NCI-H2107 treated with DMSO at 0.1 percent for 48 hours (cell line): ENCODE data around the gene ISLR2.
A peak's percentile ranks its signal among the peaks of the same experiment; 100 is the strongest.

ENCODE experiments used
- DNase-seq: peaks from one replicate; lab custom pipeline; 2025; ENCODE audit not compliant: unreplicated experiment; lab: John Stamatoyannopoulos, UW

The ISLR2 gene

DNA sequence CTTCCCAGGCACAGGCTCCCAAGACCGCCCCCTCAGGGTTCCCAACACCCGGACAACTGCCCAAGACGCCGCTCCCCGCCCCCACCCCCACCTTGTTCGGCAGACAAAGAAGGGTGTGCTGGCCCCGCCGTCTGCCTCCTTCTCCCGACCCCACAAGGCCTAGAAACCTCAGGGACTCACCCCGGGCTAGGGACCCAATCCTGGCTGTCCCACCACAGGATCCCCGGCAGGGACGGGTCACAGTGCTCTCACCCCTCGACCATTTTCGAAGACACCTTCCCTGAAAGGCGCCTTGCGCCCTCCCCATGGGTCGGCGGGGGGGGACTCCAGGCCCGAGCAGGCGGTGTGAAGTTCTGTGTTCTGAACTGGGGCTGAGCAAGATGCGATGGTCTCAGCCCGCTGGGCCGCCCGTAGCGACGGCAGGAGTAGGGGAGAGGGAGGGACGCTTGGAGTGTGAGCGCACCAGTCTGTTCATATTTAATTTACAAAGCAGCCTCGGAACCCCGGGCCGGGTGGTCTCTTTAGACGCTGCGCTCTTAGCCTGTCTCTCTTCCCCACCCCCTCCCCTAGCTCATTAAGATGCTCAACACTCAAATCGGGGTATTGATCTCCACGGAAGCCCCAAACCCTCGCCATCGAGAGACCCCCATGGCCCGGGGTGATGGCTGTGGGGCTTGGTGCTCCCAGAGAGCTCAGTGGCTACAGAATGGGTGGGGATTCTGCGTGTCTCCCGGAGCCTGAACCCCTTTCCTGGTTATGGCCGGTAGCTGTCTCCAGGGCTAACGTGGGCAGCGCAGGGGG, 1.4 kb upstream of the ISLR2 start:
- peak; percentile 30 for DNase-seq

DNA sequence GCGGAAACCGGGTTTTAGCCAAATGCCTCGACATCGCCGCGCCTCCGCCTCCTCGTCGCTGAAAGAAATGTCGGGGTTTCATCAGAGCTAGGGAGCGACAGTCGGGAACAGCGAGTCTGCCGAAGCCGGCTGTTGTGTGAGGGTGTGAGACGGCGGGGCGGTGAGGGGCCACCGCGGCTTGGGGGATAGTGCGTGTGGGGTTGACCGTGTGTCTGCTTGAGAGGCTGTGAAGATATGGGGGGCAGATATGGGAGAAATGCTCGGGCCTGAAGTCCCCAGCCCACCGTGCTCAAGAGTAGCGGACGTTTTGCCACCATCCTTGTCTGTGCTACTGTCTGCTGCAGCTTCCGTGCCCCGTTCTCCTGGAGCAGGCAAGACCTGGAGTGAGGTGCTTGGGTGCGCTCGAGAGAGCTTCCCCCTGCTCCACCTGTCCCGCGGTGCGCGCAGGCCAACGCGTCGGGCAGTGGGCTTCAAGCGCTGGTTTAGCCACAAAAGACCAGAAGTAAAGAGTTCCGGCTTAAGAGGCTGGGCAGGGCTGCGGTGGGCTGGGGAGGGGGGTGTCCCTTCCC, 716 bp upstream of the ISLR2 start:
- DNase-seq: peak; percentile 41

DNA sequence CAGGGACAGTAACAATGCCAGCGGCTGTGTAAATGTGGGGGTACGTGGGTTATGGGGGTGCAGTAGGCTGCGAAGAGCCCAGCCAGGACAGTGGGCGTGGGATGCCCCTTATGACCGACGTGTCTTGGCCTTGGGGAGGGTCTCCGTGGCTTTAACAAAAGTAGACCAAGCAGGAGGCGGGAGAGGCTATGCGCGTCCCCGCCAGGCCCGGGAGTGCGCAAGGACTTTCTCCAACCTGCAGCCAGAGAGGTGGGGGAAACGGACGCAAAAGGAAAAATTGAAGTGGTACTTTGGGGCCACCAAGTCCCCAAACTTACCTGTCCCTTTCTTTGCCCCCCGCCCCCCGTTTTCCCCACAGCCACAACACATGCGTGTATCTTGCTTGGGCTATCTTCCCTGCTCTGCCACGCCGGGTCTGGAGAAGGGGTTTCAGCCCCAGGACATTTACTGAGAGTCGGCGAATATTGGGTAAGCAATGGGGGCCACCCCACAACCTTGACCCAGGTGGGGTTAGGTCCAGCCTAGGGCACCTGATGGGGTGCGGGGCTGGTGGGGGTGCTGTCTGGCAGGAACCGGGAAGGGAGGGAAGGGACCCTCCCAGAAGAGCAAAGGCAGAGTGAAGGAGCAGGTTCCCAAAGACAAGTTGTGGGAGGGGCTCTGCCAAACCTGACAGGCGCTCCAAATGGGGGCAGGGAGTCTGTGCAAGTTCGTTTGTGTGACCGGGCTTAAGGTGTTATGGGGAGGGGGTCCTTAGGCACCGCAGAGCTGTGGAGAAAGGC, 652 bp downstream of the ISLR2 start:
- DNase-seq: no peak

DNA sequence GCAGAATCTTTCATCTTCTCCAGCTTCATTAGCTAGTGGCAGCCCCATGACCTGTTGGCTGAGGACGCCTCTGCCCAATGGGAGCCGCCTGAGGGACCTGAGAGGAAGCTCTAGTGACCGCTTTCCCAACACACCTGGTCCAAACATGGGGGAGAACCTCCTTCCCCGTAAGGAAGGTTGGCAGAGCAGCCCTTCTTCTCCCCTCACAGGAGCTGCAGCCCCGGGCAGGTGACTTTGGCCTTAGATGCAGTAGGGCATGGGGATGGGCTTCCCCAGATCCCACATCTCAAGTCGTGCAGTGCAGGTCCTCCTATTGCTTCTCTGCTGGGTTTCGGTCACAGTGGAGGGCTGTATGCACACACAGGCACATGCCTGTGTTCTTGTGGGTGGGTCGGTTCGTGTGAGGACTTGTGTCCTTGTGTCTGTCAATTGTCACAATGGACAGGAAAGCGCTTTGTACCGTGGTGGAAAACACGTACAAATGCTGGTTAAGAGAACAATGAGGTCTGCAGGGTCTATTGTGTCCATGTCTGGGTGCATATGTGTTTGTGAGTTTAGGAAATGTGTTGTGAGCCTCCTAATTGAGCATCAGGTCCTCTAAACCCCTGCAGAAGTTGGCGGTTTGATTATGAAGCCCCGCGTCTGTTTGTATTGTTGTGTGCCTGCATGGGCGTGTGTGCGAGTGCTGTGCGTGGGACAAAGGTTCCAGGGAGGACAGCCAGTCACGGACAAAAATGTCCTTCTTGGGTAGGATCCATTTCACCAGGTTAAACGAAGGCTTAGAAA, 1.4 kb downstream of the ISLR2 start:
- no peak for DNase-seq

DNA sequence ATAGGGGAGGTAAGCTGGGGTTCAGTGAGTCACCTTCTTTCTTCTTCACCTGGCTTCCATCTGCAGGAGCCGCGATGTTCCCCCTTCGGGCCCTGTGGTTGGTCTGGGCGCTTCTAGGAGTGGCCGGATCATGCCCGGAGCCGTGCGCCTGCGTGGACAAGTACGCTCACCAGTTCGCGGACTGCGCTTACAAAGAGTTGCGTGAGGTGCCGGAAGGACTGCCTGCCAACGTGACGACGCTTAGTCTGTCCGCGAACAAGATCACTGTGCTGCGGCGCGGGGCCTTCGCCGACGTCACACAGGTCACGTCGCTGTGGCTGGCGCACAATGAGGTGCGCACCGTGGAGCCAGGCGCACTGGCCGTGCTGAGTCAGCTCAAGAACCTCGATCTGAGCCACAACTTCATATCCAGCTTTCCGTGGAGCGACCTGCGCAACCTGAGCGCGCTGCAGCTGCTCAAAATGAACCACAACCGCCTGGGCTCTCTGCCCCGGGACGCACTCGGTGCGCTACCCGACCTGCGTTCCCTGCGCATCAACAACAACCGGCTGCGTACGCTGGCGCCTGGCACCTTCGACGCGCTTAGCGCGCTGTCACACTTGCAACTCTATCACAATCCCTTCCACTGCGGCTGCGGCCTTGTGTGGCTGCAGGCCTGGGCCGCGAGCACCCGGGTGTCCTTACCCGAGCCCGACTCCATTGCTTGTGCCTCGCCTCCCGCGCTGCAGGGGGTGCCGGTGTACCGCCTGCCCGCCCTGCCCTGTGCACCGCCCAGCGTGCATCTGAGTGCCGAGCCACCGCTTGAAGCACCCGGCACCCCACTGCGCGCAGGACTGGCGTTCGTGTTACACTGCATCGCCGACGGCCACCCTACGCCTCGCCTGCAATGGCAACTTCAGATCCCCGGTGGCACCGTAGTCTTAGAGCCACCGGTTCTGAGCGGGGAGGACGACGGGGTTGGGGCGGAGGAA, 2.6 kb downstream of the ISLR2 start:
- DNase-seq: no peak

DNA sequence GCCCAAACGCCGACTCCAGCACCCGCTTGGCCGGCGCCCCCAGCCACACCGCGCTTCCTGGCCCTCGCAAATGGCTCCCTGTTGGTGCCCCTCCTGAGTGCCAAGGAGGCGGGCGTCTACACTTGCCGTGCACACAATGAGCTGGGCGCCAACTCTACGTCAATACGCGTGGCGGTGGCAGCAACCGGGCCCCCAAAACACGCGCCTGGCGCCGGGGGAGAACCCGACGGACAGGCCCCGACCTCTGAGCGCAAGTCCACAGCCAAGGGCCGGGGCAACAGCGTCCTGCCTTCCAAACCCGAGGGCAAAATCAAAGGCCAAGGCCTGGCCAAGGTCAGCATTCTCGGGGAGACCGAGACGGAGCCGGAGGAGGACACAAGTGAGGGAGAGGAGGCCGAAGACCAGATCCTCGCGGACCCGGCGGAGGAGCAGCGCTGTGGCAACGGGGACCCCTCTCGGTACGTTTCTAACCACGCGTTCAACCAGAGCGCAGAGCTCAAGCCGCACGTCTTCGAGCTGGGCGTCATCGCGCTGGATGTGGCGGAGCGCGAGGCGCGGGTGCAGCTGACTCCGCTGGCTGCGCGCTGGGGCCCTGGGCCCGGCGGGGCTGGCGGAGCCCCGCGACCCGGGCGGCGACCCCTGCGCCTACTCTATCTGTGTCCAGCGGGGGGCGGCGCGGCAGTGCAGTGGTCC, 3.5 kb downstream of the ISLR2 start:
- DNase-seq: no peak

DNA sequence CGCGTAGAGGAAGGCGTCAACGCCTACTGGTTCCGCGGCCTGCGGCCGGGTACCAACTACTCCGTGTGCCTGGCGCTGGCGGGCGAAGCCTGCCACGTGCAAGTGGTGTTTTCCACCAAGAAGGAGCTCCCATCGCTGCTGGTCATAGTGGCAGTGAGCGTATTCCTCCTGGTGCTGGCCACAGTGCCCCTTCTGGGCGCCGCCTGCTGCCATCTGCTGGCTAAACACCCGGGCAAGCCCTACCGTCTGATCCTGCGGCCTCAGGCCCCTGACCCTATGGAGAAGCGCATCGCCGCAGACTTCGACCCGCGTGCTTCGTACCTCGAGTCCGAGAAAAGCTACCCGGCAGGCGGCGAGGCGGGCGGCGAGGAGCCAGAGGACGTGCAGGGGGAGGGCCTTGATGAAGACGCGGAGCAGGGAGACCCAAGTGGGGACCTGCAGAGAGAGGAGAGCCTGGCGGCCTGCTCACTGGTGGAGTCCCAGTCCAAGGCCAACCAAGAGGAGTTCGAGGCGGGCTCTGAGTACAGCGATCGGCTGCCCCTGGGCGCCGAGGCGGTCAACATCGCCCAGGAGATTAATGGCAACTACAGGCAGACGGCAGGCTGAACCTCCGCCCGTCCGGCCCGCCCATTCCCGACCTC, 4.1 kb downstream of the ISLR2 start:
- no peak for DNase-seq

DNA sequence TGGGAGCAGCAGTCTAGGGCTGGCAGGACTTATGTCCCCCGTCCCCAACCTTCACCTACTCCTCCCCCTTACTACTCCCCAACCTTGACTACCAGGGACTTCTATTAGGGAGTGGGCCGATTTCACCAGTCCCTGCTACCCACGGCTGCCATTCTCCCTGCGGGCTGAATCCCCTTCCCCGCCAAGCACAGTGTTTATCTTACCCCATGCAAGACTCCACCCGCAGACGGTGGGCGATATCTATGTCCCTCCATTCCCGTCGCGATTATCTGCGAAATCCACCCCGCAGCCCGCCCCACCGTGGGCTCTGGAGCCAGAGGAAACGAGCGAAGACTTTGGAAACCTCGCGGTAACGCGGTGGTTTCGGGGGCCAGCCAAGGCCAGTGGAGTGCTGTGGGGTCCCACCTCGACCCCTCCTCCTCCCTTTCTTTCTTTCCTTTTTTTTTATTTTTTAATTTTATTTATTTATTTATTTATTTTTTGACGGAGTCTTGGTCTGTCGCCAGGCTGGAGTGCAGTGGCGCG, 4.7 kb downstream of the ISLR2 start:
- DNase-seq: no peak

DNA sequence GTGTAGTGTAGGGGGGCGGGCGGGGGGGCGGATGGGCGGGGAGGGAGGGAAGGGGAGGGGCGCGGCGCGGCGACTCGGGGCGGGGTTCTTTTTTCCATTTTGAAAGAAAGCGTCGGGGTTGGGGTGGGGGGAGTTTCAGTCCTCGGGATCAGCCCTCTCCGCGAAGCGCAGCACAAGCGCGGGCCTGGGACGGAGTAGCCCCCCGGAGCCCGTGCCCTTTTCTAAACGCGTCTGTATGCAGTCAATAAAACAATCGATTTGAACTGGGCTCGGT, 6.1 kb downstream of the ISLR2 start:
- DNase-seq: no peak

DNA sequence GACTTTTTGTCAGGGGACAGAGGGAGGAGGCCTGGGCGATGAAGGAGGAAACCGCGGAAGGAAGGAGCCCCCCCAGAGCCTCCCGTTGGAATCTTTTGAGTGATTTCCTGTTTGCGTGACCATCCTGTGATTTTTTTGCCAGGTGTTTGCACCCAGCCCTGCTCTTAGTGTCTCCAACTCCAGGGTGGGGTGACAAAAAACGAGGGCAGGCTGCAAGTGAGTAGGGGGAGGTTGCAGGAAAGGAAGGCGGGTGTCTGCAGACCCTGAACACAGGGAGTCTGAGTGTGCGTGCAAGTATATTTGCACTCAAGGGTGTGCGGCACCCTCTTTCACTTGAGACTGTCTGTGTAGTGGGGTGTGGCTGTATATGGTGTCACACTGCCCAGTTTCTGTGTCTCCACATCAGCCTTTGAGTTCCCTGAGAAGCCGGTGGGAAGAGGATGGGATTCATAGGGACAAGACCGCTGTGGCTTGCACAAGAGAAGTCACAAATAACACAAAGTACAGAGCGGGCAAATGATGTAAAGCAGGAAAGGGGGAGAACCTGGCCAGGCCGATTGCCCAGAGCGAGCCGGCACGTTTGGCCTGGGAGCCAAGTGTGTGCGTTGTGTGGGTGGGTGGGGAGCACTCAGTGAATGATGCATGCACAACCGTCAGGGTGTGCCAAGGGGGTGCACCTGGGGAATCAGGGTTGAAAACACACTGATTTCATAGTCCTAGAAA, 6.6 kb downstream of the ISLR2 start:
- no peak for DNase-seq

DNA sequence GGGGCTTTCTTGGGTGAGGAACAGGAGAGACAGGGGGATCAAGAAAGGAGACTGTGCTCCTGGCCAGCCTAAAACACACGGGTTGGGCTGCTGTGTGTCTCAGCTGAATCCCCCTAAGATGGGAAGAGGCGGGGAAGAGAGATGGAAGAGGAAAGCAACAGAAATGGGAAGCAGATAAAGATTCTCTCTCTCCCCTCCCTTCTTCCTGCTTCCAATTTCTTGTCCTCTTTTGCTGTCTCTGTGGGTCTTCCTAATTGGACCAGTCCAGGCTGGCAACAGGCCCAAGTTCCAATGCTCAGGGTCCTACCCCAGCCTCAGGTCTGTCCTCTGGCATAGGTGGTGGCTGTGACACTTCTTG, 7.1 kb downstream of the ISLR2 start:
- no peak for DNase-seq

DNA sequence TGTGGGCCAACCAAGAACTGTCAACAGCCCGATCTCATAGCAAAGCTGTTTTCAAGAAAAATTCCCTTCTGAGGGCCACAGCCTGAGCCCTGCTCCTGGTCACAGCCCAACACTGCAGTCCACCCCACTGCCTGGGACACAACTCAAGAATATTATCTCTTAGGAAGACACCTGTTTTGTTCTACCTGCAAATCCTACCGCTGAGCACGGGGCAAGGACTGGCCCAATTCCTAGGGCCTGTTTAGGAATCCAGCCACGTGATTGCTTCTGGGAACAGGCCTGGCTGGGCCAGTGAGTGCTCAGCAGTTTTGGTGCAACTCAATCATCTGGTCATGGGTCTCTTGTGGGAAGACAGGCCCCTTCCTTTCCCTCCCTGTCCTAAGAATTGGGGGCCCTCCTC, 8.3 kb downstream of the ISLR2 start:
- no peak for DNase-seq

DNA sequence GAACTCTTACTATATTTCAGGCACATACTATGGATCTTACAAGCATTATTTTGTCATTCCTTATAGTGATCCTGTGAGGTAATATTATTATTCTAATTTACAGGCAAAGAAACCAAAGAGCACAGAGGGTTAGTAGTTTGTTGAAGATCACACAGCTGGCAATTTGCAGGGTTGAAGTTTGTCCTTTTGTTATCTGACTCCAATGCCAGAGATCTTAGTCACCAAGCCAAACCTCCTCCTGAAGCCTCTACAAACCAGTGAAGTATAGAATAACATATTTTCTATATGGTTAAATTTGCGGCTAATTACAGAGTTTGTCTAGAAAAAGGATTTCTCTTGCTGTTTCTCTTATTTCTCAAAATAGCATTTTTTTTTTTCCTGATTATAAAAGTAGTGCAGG, 11.2 kb downstream of the ISLR2 start:
- DNase-seq: no peak

DNA sequence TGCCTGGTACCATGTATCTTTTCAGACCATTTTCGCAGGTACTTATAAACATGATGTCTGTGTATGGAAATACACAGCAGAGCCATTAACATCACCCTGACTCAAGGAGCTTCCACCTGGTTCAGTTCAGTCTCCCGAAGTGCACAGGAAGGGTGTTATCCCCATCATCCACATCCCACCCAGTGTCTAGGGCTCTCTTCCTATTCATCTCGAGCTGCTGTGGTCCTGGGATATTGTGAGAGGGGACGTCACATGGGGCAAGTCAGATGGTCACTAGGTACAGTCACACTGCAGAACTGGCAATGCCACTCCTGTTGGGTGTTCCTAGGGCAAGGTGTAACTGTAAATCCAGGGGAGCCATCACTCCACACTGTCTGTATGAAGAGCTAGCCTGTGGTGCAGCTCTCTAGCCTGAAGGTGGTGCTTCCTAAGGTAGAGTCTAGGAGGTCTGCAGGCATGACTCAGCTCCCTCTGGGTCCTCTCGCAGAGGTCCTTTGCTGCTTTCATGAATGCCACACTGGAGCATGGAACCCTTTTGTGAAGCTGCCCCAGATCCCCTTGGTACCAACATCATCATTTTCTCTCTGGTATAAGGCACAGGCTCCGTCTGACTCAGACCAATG, 13.9 kb downstream of the ISLR2 start:
- no peak for DNase-seq

DNA sequence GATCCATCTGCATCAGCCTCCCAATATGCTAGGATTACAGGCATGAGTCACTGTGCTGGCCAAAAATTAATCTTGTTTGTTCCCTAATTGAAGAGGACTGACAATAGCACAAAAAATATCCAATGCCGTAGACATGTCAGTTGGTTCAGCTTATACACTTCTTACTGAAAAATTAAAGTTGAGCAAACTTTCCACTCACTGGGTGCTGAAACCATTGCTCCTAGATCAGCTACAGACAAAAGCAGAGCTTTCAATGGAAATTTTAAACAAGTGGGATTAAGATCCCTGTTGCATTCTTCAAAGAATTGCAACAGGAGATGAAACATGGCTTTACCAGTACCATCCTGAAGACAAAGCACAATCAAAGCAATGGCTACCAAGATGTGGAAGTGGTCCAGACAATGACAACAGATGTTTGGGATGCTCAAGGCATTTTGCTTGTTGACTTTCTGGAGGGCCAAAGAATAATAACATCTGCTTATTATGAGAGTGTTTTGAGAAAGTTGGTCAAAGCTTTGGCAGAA, 16.0 kb downstream of the ISLR2 start:
- no peak for DNase-seq

DNA sequence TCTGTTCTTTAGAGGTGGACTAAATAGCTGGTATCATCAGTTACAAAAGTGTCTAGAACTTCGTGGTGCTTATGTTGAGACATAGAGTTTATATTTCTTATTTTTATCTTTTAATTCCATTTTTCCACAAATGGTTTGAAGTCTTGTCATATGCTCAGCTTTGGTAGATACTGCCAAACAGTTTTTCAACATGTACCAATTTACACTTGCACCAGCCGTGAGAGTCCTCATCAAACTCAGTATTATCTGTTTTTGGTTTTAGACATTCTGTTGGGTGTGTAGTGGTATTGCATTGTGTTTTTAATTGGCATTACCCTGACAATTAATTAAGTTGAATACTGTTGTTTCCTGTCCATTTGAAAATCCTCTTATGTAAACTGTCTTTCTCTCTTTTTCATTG, 16.7 kb downstream of the ISLR2 start:
- DNase-seq: no peak

DNA sequence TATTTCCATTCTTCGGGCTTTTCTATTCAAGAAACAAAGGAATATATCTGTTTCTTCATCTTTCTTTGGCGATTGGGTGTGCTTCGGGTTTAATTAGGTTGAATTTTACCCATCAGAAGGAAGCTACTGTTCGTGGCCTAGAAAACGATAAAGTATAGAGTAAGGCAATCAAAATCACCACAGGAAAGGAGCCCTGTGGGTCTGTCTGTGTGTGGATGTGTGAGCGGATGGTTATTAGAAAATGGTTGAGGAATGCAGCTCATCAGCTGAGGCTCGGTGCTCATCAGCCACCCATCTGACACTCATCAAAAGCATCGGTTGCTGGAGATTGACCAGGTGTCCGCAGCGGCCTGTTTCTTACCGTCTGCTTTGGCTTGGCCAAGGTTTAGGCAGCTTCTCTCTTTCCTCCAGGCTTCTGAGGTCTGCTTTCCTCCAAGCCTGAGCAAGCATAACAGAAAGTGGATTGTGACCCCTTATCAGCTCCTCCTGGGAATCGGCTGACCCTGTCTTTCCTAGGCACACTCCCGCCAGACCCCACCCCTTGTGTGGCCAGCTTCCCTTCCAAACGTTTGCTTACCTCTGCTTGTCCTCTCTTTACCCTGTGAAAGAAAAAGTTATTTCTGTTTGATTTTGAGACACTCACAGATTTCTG, 25.5 kb downstream of the ISLR2 start:
- no peak for DNase-seq
